Measurements from ENCODE around the gene BPIFB6. TPM values are rescaled to one million over a fixed set of nuclear protein-coding genes. Genes with fewer than 3 reads are reported as not detected.

The BPIFB6 gene
- total RNA-seq, 2 experiments from 2014 or later, result not detected

GRCh38 chr20:33074675-33075074 lies 43.2 kb downstream of the BPIFB6 start:
- DNase-seq, result no peak
- H3K27me3 Mint-ChIP-seq, result no peaks in the 10 kb centered on the region
- H3K9me3 Mint-ChIP-seq (ENCODE audit: low read depth), result no peaks in the 10 kb centered on the region
- no peaks in the 10 kb centered on the region for H3K4me1 Mint-ChIP-seq
- H3K4me3 Mint-ChIP-seq, result no peak overlapping the region
- CTCF ChIA-PET, result interaction anchor here (1.2 to 6.0 kb wide), 4 partner anchors 11 to 297 kb away, joined by 3 to 33 read pairs (median 4); no protein-coding TSS in a partner anchor
- H3K36me3 Mint-ChIP-seq, result no peaks in the 10 kb centered on the region
- no peak for ATAC-seq
- no peak overlapping the region for H3K27ac Mint-ChIP-seq

- CTCF ChIA-PET, result interaction anchor here (1.2 to 6.0 kb wide), 4 partner anchors 15 to 174 kb away, joined by 3 to 33 read pairs (median 6); no protein-coding TSS in a partner anchor
- Mint-ChIP-seq H3K4me3 (no peak overlapping the region), H3K27ac (no peak overlapping the region), H3K36me3 (no peaks in the 10 kb centered on the region), H3K4me1 (no peaks in the 10 kb centered on the region), H3K9me3 (ENCODE audit: low read depth) (no peaks in the 10 kb centered on the region), H3K27me3 (no peaks in the 10 kb centered on the region)
- DNase-seq (no peak), ATAC-seq (no peak)
Measured at GRCh38 chr20:33075281-33075680, 43.8 kb downstream of the BPIFB6 start.

DNA sequence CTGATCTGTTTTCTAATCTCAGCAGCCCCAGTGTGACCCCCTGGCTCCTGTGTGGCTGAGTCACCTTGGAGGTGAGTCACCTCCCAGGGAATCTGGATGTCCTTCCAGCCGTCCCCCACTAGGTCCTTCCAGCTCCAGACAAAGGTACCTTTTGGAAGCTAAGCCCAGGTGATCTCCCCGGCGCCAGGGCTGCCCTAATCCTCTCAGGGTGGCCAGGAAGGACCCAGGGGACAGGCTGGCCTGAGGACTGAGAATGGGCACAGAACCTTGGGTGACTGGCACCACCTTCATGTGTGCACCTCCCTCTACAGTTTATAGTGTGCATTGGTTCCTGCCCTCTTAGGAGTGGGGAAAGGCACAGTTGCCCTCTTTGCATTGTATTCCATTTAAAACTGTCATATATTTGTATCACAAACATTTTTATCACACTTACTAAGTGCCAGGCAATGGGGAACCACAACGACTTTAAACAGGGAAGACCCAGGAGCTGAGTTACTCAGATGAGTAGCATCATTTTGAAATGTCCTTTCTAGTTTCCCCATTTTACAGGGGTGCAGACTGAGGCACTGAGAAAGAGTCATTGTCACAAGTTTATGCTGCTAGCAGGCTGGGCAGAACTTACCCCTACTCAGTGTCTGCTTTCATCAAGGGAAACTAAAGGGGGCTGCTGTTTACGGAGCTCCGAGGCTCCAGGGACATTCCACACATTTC lies 45.4 kb downstream of the BPIFB6 start:
- ATAC-seq, result no peak
- CTCF ChIA-PET, result interaction anchor here (0.7 to 6.0 kb wide), 8 partner anchors 10 to 287 kb away, joined by 3 to 33 read pairs (median 4); no protein-coding TSS in a partner anchor

GRCh38 chr20:33079259-33079658 lies 47.8 kb downstream of the BPIFB6 start, which contains the start of gene BPIFB4:
Gene BPIFB4 (plus strand): TSS chr20:33079643. CDS start chr20:33081527, 1,884 bp downstream.
- no peak for ATAC-seq
- Mint-ChIP-seq H3K4me1 (no peaks in the 10 kb centered on the region), H3K27me3 (no peaks in the 10 kb centered on the region), H3K9me3 (ENCODE audit: low read depth) (no peaks in the 10 kb centered on the region), H3K4me3 (no peak within 1 kb of the TSS), H3K27ac (no peak within 1 kb of the TSS), H3K36me3 (no peaks in the 10 kb centered on the region)
- DNase-seq, result no peak
- CTCF ChIA-PET, result interaction anchor here (2.8 to 6.0 kb wide), 2 partner anchors 133 to 178 kb away, joined by 7 to 33 read pairs; no protein-coding TSS in a partner anchor

More for the DNA sequence above, 45.4 kb downstream of the BPIFB6 start:
- DNase-seq, result no peak
- Mint-ChIP-seq H3K4me3 (no peak overlapping the region), H3K4me1 (no peaks in the 10 kb centered on the region), H3K36me3 (no peaks in the 10 kb centered on the region), H3K27me3 (no peaks in the 10 kb centered on the region), H3K9me3 (ENCODE audit: low read depth) (no peaks in the 10 kb centered on the region), H3K27ac (no peak overlapping the region)

GRCh38 chr20:33081411-33082154 lies 50.1 kb downstream of the BPIFB6 start:
- H3K4me3 Mint-ChIP-seq, result no peak overlapping the region
- no peaks in the 10 kb centered on the region for H3K4me1 Mint-ChIP-seq
- H3K9me3 Mint-ChIP-seq (ENCODE audit: low read depth), result no peaks in the 10 kb centered on the region
- CTCF ChIA-PET, result no interaction called here
- H3K27ac Mint-ChIP-seq, result no peak overlapping the region
- DNase-seq (no peak), ATAC-seq (no peak)
- no peaks in the 10 kb centered on the region for H3K27me3 Mint-ChIP-seq
- no peaks in the 10 kb centered on the region for H3K36me3 Mint-ChIP-seq

DNA sequence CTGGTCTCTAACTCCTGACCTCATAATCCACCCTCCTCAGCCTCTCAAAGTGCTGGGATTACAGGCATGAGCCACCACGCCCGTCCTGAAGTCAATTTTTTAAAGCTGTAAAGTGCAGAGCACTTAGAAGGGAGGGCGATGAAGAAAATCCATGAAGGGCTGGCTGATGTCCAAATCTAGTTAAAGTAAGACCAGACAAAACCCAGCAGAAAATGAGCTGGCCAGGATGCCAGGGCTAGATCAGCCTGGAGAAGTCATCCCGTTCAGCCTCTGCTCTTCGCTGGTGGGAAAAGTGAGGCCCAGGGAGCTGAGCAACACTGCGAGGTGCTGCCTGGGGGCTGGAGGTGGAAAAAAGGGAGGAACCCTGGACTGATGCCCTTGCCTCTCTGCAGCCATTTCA lies 51.1 kb downstream of the BPIFB6 start:
- Mint-ChIP-seq H3K27me3 (no peaks in the 10 kb centered on the region), H3K27ac (no peak overlapping the region), H3K9me3 (ENCODE audit: low read depth) (no peaks in the 10 kb centered on the region), H3K4me3 (no peak overlapping the region), H3K4me1 (no peaks in the 10 kb centered on the region), H3K36me3 (no peaks in the 10 kb centered on the region)
- ATAC-seq, result no peak
- CTCF ChIA-PET, result no interaction called here
- no peak for DNase-seq

- Mint-ChIP-seq H3K27me3 (no peaks in the 10 kb centered on the region), H3K9me3 (ENCODE audit: low read depth) (no peaks in the 10 kb centered on the region), H3K27ac (no peak overlapping the region), H3K36me3 (no peaks in the 10 kb centered on the region), H3K4me3 (no peak overlapping the region), H3K4me1 (no peaks in the 10 kb centered on the region)
- CTCF ChIA-PET, result interaction anchor here (1.1 kb wide), 1 partner anchor 12 kb away, joined by 3 read pairs; no protein-coding TSS in a partner anchor
- DNase-seq, result no peak
- no peak for ATAC-seq
Measured at GRCh38 chr20:33083544-33084340, 52.3 kb downstream of the BPIFB6 start.

DNA sequence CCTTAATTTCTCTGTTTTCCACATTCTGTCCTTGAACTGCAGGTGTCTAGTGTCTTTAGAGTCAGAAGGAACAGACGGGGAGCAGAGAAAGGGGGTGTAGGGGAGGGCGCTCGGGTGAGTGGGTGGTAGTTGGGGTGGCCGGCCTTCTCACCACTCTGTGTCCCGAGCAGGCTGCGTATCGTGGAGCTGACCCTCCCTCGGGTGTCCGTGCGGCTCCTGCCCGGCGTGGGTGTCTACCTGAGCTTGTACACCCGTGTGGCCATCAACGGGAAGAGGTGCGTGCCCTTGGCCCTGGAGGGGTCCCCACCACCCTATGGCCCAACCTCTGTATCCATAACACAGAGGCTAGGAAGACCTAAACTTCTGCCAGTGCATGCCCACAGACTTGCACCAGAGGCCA lies 53.3 kb downstream of the BPIFB6 start:
- H3K36me3 Mint-ChIP-seq, result no peaks in the 10 kb centered on the region
- DNase-seq, result no peak
- no peaks in the 10 kb centered on the region for H3K27me3 Mint-ChIP-seq
- no peak overlapping the region for H3K4me3 Mint-ChIP-seq
- H3K9me3 Mint-ChIP-seq (ENCODE audit: low read depth), result no peaks in the 10 kb centered on the region
- no peak overlapping the region for H3K27ac Mint-ChIP-seq
- CTCF ChIA-PET, result interaction anchor here (1.1 kb wide), 1 partner anchor 11 kb away, joined by 3 read pairs; no protein-coding TSS in a partner anchor
- no peaks in the 10 kb centered on the region for H3K4me1 Mint-ChIP-seq
- ATAC-seq, result no peak

- H3K27me3 Mint-ChIP-seq, result no peaks in the 10 kb centered on the region
- ATAC-seq (no peak), DNase-seq (no peak)
- H3K36me3 Mint-ChIP-seq, result no peaks in the 10 kb centered on the region
- H3K27ac Mint-ChIP-seq, result no peak overlapping the region
- no peaks in the 10 kb centered on the region for H3K9me3 Mint-ChIP-seq (ENCODE audit: low read depth)
- no peaks in the 10 kb centered on the region for H3K4me1 Mint-ChIP-seq
- CTCF ChIA-PET, result interaction anchor here (1.7 to 2.1 kb wide), 3 partner anchors 10 to 185 kb away, joined by 3 to 7 read pairs (median 4); no protein-coding TSS in a partner anchor
- no peak overlapping the region for H3K4me3 Mint-ChIP-seq
Measured at GRCh38 chr20:33086052-33086722, 54.7 kb downstream of the BPIFB6 start.

DNA sequence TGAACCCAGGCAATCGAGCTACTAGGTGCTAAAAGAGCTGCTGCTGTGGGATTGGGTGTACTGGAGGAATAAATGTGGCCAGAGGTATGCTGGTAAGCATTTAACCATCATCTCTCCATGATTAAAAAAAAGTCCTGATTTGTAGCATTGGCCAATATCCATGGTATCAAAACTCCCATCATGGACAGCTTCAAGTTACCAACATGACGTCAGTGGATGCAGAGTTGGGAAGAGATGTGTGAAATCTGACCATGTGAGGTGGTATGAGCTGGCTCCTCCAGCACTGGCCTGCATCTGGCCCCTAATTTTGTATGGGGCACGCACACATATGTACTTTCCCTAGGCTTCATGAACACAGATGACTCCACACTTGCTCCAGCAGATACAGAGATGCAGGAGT lies 59.7 kb downstream of the BPIFB6 start:
- no peak overlapping the region for H3K4me3 Mint-ChIP-seq
- no peak overlapping the region for H3K27ac Mint-ChIP-seq
- H3K9me3 Mint-ChIP-seq (ENCODE audit: low read depth), result no peaks in the 10 kb centered on the region
- no peaks in the 10 kb centered on the region for H3K27me3 Mint-ChIP-seq
- CTCF ChIA-PET, result interaction anchor here (0.9 to 1.4 kb wide), 3 partner anchors 15 to 189 kb away, joined by 3 to 6 read pairs (median 4); no protein-coding TSS in a partner anchor
- no peaks in the 10 kb centered on the region for H3K36me3 Mint-ChIP-seq
- no peak for ATAC-seq
- no peak for DNase-seq
- no peaks in the 10 kb centered on the region for H3K4me1 Mint-ChIP-seq

- Mint-ChIP-seq H3K4me3 (no peak overlapping the region), H3K9me3 (ENCODE audit: low read depth) (no peaks in the 10 kb centered on the region), H3K36me3 (no peaks in the 10 kb centered on the region), H3K27me3 (no peaks in the 10 kb centered on the region), H3K27ac (no peak overlapping the region), H3K4me1 (no peaks in the 10 kb centered on the region)
- CTCF ChIA-PET, result no interaction called here
- ATAC-seq (no peak), DNase-seq (no peak)
Measured at GRCh38 chr20:33091693-33092092, 60.2 kb downstream of the BPIFB6 start.

- Mint-ChIP-seq H3K4me1 (no peaks in the 10 kb centered on the region), H3K4me3 (no peak overlapping the region), H3K9me3 (ENCODE audit: low read depth) (no peaks in the 10 kb centered on the region), H3K36me3 (no peaks in the 10 kb centered on the region), H3K27ac (no peak overlapping the region), H3K27me3 (no peaks in the 10 kb centered on the region)
- CTCF ChIA-PET, result no interaction called here
- DNase-seq (no peak), ATAC-seq (no peak)
Measured at GRCh38 chr20:33092361-33092760, 60.9 kb downstream of the BPIFB6 start.

DNA sequence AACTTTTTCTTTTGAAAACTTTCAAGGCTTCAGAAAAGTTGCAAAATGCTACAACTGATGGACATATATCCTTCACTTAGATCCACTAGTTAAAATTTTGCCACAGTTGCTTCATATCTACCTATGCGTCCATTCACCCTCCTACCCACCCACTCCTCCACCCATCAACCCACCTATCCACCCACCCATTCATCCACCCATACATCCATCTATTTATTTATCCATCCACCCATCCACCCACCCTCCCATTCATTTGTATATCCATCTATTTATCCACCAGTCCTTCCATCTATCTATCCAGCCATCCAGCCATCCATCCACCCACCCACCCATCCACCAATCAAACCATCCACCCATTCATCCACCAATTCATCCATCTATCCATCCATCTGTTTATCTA lies 61.6 kb downstream of the BPIFB6 start:
- CTCF ChIA-PET, result no interaction called here

More for the DNA sequence above, 61.6 kb downstream of the BPIFB6 start:
- Mint-ChIP-seq H3K4me1 (no peaks in the 10 kb centered on the region), H3K9me3 (ENCODE audit: low read depth) (no peaks in the 10 kb centered on the region), H3K27me3 (no peaks in the 10 kb centered on the region), H3K4me3 (no peak overlapping the region), H3K27ac (no peak overlapping the region), H3K36me3 (no peaks in the 10 kb centered on the region)
- ATAC-seq, result no peak
- DNase-seq, result no peak

All from activated CD8-positive, alpha-beta memory T cell treated with anti-CD3 and anti-CD28 coated beads, Interleukin-2, amount 10 ng/mL, durations not matched to agents 7 days and 5 days (primary cell).